ENCODE measurements around the gene ADAMTS15.

GRCh38 chr11:130524132-130524790 lies 75.8 kb downstream of the ADAMTS15 start:
- TF ChIP-seq CTCF (IDR thresholded peaks at IDR 0.05; ENCODE audit: extremely low read depth in 1 of 2, insufficient read depth in 1 of 2, low read depth in 1 of 2, low read length in 2 of 2): no peak
- TF ChIP-seq POLR2A (IDR thresholded peaks at IDR 0.05; ENCODE audit: low read depth, low read length): no peak
- no peak for TF ChIP-seq MAX (IDR thresholded peaks at IDR 0.05; ENCODE audit: insufficient read depth, insufficient read length)
- TF ChIP-seq JUN (IDR thresholded peaks at IDR 0.05; ENCODE audit: borderline replicate concordance, insufficient read depth, insufficient read length, low read depth): no peak
- TF ChIP-seq MYC (IDR thresholded peaks at IDR 0.05; ENCODE audit: low read depth, low read length): no peak
- no peak for TF ChIP-seq POLR2AphosphoS5 (IDR thresholded peaks at IDR 0.05; ENCODE audit: insufficient read depth, low read depth, low read length)
- TF ChIP-seq EZH2 (IDR thresholded peaks at IDR 0.05; ENCODE audit: borderline replicate concordance, low read depth, low read length, severe bottlenecking): no peak
- TF ChIP-seq FOS (IDR thresholded peaks at IDR 0.05; ENCODE audit: borderline replicate concordance, insufficient read depth, low read length): no peak
- no peak for TF ChIP-seq GATA2 (IDR thresholded peaks at IDR 0.05; ENCODE audit: insufficient read depth, insufficient read length, low read depth, low read length)

Data from endothelial cell of umbilical vein (primary cell).